Mesothelial cell of epicardium (in vitro differentiated cells): ENCODE measurements around the gene BBS2. TPM values are rescaled to one million over a fixed set of nuclear protein-coding genes. Genes with fewer than 3 reads are reported as not detected.
A peak's percentile ranks its signal among the peaks of the same experiment; 100 is the strongest.
"Not testable (repeated sequence)": the region's sequence is repeated elsewhere in the genome, so short reads cannot be mapped to it uniquely, and the experiment has no call there.

Experiments
- DNase-seq, 2 experiments: peaks; one replicate each; pipeline ENCODE4 v3.0.0; 2021; ENCODE audit warnings: low spot score in 2 of 2; ENCODE audit not compliant: unreplicated experiment in 2 of 2
- H3K27ac Mint-ChIP-seq: 2 replicates; pipeline ENCODE4 v1.8.0; 2021; ENCODE audit warnings: mixed read lengths
- H3K27me3 Mint-ChIP-seq: 2 replicates; pipeline ENCODE4 v1.8.0; 2021; ENCODE audit warnings: low read depth, mixed read lengths
- H3K36me3 Mint-ChIP-seq: 2 replicates; pipeline ENCODE4 v1.8.0; 2021; ENCODE audit warnings: mixed read lengths
- H3K4me1 Mint-ChIP-seq: 2 replicates; pipeline ENCODE4 v1.8.0; 2021; ENCODE audit warnings: mixed read lengths
- H3K4me3 Mint-ChIP-seq: 2 replicates; pipeline ENCODE4 v1.8.0; 2021; ENCODE audit warnings: mild to moderate bottlenecking, moderate library complexity, mixed read lengths
- H3K9me3 Mint-ChIP-seq: 2 replicates; pipeline ENCODE4 v1.8.0; 2021; ENCODE audit warnings: mixed read lengths
- CTCF ChIP-seq: fragments of 200-600 bp; sonication (generic); IDR thresholded peaks from one replicate; pipeline ENCODE4 v1.5.0; 2021; ENCODE audit warnings: antibody characterized with exemption; ENCODE audit not compliant: unreplicated experiment
- total RNA-seq: library from RNA; stranded (reverse); gene quantifications from 3 replicates; pipeline ENCODE4 v1.2.1, GENCODE V29; 2021

Gene BBS2
- total RNA-seq, 1 donor from 2014 or later = 60.8 TPM

GRCh38 chr16:56510544-56510943 is 9.3 kb downstream of the BBS2 start:
- H3K27ac Mint-ChIP-seq = peak overlapping the region; percentile 7
- H3K9me3 Mint-ChIP-seq = no peaks in the 10 kb centered on the region
- peaks cover 45% of the 10 kb centered on the region for H3K36me3 Mint-ChIP-seq
- TF ChIP-seq CTCF = no peak
- H3K4me3 Mint-ChIP-seq = no peak overlapping the region
- H3K27me3 Mint-ChIP-seq = no peaks in the 10 kb centered on the region
- peaks cover 29% of the 10 kb centered on the region for H3K4me1 Mint-ChIP-seq
- DNase-seq = no peak

GRCh38 chr16:56506941-56507340 is 12.9 kb downstream of the BBS2 start:
- Mint-ChIP-seq H3K36me3 (peaks cover 38% of the 10 kb centered on the region), H3K4me3 (no peak overlapping the region), H3K27ac (peak overlapping the region; percentile 76), H3K4me1 (peaks cover 46% of the 10 kb centered on the region), H3K9me3 (no peaks in the 10 kb centered on the region), H3K27me3 (no peaks in the 10 kb centered on the region)
- no peak for TF ChIP-seq CTCF
- DNase-seq = no peak

GRCh38 chr16:56505181-56505580 is 14.6 kb downstream of the BBS2 start:
- no peaks in the 10 kb centered on the region for H3K9me3 Mint-ChIP-seq
- TF ChIP-seq CTCF = no peak
- DNase-seq = no peak
- peak overlapping the region; percentile 86 for H3K27ac Mint-ChIP-seq
- H3K4me1 Mint-ChIP-seq = peaks cover 41% of the 10 kb centered on the region
- H3K27me3 Mint-ChIP-seq = no peaks in the 10 kb centered on the region
- H3K4me3 Mint-ChIP-seq = no peak overlapping the region
- peaks cover 35% of the 10 kb centered on the region for H3K36me3 Mint-ChIP-seq

- H3K27ac Mint-ChIP-seq = no peak overlapping the region
- H3K9me3 Mint-ChIP-seq = no peaks in the 10 kb centered on the region
- no peak for DNase-seq
- TF ChIP-seq CTCF = no peak
- H3K4me3 Mint-ChIP-seq = no peak overlapping the region
- H3K4me1 Mint-ChIP-seq = no peaks in the 10 kb centered on the region
- H3K27me3 Mint-ChIP-seq = no peaks in the 10 kb centered on the region
- H3K36me3 Mint-ChIP-seq = peaks cover 49% of the 10 kb centered on the region
These were observed 26.0 kb downstream of the BBS2 start for GRCh38 chr16:56493815-56494214.

- DNase-seq = no peak
- H3K27me3 Mint-ChIP-seq = no peaks in the 10 kb centered on the region
- no peak overlapping the region for H3K27ac Mint-ChIP-seq
- no peak for TF ChIP-seq CTCF
- no peak overlapping the region for H3K4me3 Mint-ChIP-seq
- peaks cover 42% of the 10 kb centered on the region for H3K36me3 Mint-ChIP-seq
- H3K4me1 Mint-ChIP-seq = no peaks in the 10 kb centered on the region
- H3K9me3 Mint-ChIP-seq = no peaks in the 10 kb centered on the region
These were observed 26.7 kb downstream of the BBS2 start for GRCh38 chr16:56493126-56493525.

GRCh38 chr16:56491657-56492261 is 28.1 kb downstream of the BBS2 start:
- DNase-seq = no peak
- no peaks in the 10 kb centered on the region for H3K27me3 Mint-ChIP-seq
- peaks cover 33% of the 10 kb centered on the region for H3K36me3 Mint-ChIP-seq
- H3K27ac Mint-ChIP-seq = no peak overlapping the region
- no peak for TF ChIP-seq CTCF
- H3K4me1 Mint-ChIP-seq = no peaks in the 10 kb centered on the region
- H3K9me3 Mint-ChIP-seq = no peaks in the 10 kb centered on the region
- H3K4me3 Mint-ChIP-seq = no peak overlapping the region

- peaks cover 35% of the 10 kb centered on the region for H3K36me3 Mint-ChIP-seq
- H3K27me3 Mint-ChIP-seq, H3K9me3 Mint-ChIP-seq, DNase-seq, H3K4me1 Mint-ChIP-seq, H3K27ac Mint-ChIP-seq, H3K4me3 Mint-ChIP-seq: not testable (repeated sequence)
These were observed 31.0 kb downstream of the BBS2 start for GRCh38 chr16:56488868-56489267.
